ENCODE data around the gene ZG16. TPM values are rescaled to one million over a fixed set of nuclear protein-coding genes. Genes with fewer than 3 reads are reported as not detected.
"Not testable (repeated sequence)": the region's sequence is repeated elsewhere in the genome, so short reads cannot be mapped to it uniquely, and the experiment has no call there.

Gene ZG16
- total RNA-seq, 1 donor from 2014 or later: 0.20 TPM

DNA sequence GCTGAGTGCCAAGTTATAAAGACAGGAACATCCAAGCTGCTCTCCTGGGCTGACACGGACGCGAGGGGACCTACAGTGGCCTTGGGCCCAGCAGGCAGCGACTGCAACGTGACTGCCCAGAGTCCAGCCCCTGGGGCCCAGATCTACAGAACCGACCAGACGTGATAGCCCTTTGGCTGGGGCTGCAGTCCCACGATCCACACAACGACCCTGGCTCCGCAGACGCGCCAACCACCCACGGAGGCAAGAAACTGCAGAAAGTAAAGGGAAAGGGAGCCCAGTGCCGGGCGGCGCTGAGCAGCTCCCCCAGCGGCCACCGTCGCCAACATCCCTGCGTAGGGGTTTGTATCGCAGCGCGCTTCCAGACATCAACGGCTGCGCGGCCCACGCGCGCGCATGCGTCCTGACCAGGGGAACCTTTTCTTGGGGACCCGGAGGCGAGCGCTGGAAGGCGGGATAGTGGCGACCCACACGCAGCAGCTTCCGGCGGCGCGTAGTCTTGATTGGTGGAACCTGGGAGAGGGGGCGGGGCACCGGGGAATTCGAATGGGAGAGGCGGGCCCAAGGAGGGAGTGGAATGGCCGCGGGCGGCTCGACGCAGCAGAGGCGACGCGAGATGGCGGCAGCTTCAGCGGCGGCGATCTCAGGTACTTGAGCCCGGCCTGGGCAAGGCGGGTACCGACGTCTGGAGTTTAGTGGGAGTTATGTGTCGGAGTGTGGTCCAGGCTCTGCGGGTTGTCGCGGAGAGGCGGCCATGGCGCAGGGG is 12.3 kb downstream of the ZG16 start, which contains the start of gene KIF22:
Gene KIF22 (plus strand): TSS at position 569 of the 766 bp plus-strand sequence. CDS start 9 bp downstream, at position 578.
- Mint-ChIP-seq H3K4me3 (peak within 1 kb of the TSS; percentile 98), H3K27me3 (ENCODE audit: low read depth) (no peaks in the 10 kb centered on the region), H3K36me3 (peaks cover 2% of the 10 kb centered on the region), H3K27ac (peak within 1 kb of the TSS; percentile 98), H3K4me1 (peaks cover 32% of the 10 kb centered on the region), H3K9me3 (no peaks in the 10 kb centered on the region)
- TF ChIP-seq, protein P1, sequence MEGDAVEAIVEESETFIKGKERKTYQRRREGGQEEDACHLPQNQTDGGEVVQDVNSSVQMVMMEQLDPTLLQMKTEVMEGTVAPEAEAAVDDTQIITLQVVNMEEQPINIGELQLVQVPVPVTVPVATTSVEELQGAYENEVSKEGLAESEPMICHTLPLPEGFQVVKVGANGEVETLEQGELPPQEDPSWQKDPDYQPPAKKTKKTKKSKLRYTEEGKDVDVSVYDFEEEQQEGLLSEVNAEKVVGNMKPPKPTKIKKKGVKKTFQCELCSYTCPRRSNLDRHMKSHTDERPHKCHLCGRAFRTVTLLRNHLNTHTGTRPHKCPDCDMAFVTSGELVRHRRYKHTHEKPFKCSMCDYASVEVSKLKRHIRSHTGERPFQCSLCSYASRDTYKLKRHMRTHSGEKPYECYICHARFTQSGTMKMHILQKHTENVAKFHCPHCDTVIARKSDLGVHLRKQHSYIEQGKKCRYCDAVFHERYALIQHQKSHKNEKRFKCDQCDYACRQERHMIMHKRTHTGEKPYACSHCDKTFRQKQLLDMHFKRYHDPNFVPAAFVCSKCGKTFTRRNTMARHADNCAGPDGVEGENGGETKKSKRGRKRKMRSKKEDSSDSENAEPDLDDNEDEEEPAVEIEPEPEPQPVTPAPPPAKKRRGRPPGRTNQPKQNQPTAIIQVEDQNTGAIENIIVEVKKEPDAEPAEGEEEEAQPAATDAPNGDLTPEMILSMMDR (IDR thresholded peaks at IDR 0.05; ENCODE audit: unreplicated experiment): peak; percentile 51
- DNase-seq (ENCODE audit: low spot score in 2 of 2, unreplicated experiment in 2 of 2): peak; percentile 99 to 100

GRCh38 chr16:29790949-29791844 is 13.1 kb downstream of the ZG16 start:
- TF ChIP-seq, protein P1 (IDR thresholded peaks at IDR 0.05; ENCODE audit: unreplicated experiment): no peak
- no peaks in the 10 kb centered on the region for H3K27me3 Mint-ChIP-seq (ENCODE audit: low read depth)
- DNase-seq (ENCODE audit: low spot score in 2 of 2, unreplicated experiment in 2 of 2): no peak
- H3K9me3 Mint-ChIP-seq: no peaks in the 10 kb centered on the region
- peaks cover 28% of the 10 kb centered on the region for H3K4me1 Mint-ChIP-seq
- peak overlapping the region; percentile 98 for H3K27ac Mint-ChIP-seq
- peaks cover 2% of the 10 kb centered on the region for H3K36me3 Mint-ChIP-seq
- H3K4me3 Mint-ChIP-seq: peak overlapping the region; percentile 98

DNA sequence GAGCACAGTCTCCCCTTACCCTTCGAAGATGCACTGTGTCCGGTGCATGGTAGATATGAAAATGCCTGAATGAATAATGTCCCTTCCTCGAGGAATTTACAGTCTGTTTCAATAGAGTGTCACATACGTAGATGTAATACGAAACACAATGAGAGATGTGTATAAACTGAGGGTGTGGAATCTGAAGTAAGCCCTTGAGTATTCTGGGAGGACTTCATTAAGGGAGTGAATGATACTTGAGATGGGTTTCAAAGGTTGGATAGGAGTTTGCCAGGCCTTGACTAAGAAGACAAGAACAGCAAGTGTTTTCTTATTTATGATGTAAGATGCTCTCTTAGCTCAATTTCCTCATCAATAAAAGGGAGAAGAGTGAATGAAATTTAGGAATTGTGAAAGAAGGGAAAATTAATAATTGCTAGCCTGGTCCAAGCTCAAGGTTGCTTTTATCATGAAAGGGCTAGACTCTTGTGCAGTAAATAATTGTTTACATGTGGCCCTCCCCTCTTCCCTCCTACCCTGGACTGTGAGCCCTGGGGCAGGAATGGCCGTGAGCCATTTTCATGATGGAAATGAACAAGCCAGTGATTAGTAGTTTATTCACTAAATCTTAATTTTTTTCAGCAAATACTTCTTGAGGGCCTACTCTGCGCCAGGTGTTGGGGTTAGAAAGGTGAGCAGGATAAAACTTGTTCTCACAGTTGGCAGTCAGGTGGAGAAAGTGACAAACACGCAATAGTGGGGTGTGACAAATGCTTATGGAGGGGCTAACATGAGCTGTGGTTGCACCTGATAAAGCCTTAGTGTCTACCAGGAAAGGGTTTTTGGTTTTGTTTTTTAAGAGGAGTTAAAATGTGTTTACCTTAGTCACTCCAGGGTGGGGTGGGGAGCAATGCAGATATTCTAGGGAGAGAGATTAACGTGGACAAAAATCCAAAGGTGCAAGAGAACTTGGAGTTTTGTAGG is 14.1 kb downstream of the ZG16 start:
- Mint-ChIP-seq H3K4me3 (peak overlapping the region; percentile 98), H3K4me1 (peaks cover 28% of the 10 kb centered on the region), H3K27ac (peak overlapping the region; percentile 98), H3K9me3 (no peaks in the 10 kb centered on the region), H3K36me3 (peaks cover 7% of the 10 kb centered on the region), H3K27me3 (ENCODE audit: low read depth) (no peaks in the 10 kb centered on the region)
- no peak for DNase-seq (ENCODE audit: low spot score in 2 of 2, unreplicated experiment in 2 of 2)
- TF ChIP-seq, protein P1 (IDR thresholded peaks at IDR 0.05; ENCODE audit: unreplicated experiment): no peak

- H3K36me3 Mint-ChIP-seq: peaks cover 12% of the 10 kb centered on the region
- H3K9me3 Mint-ChIP-seq; H3K27me3 Mint-ChIP-seq (ENCODE audit: low read depth); DNase-seq (ENCODE audit: low spot score in 2 of 2, unreplicated experiment in 2 of 2); H3K27ac Mint-ChIP-seq: not testable (repeated sequence)
- peaks cover 28% of the 10 kb centered on the region for H3K4me1 Mint-ChIP-seq
- peak overlapping the region; percentile 4 for H3K4me3 Mint-ChIP-seq
Observed at GRCh38 chr16:29793153-29793552, 15.1 kb downstream of the ZG16 start.

DNA sequence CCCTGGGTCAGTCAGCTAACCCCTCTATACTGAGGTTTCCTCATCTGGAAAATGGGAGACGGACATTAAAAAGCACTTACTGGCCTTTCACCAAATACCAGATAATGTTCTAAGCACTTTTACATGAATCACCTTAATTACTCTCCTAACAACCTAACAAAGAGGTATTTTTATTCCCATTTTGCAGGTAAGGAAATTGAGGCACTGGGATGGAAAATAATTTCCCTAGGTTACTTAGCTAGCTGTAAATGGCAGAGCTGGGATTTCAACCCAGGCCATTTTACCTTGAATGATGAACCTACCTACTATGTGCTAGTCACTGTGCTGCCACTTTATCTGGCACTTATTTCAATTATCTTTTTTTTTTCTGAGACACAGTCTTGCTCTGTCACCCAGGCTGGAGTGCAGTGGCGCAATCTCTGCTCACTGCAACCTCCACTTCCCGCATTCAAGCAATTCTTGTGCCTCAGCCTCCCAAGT is 16.2 kb downstream of the ZG16 start:
- Mint-ChIP-seq H3K4me1 (peaks cover 28% of the 10 kb centered on the region), H3K4me3 (no peak overlapping the region), H3K9me3 (no peaks in the 10 kb centered on the region), H3K36me3 (peaks cover 12% of the 10 kb centered on the region), H3K27ac (no peak overlapping the region), H3K27me3 (ENCODE audit: low read depth) (no peaks in the 10 kb centered on the region)
- no peak for DNase-seq (ENCODE audit: low spot score in 2 of 2, unreplicated experiment in 2 of 2)
- TF ChIP-seq, protein P1 (IDR thresholded peaks at IDR 0.05; ENCODE audit: unreplicated experiment): no peak

Data from mesothelial cell of epicardium (in vitro differentiated cells).